ENCODE results near the gene ARMC5.

DNA sequence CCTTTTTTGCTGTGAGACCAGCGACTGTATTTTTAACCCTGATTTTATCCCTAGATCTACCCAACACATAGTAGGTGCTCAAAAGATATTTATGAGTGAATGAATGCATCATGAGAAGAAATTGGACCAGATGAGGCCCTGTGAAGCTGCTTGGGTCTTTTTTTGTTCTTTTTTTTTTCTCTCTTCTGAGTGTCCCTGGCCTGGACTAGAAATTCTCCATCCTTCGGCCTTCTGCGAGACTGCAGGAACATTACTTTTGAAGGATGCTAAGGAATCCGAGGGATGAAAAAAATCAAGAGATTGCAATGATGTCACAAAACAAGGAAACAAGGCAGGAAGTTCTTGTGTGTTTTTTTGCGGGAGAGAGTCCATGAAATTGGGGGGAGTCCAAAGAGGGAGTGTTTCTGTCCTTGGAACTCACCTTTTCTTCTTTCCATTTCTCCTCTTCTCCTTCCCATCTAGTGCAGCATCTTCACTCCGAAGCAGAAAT is 49.5 kb downstream of the ARMC5 start:
- TF ChIP-seq, protein P1, sequence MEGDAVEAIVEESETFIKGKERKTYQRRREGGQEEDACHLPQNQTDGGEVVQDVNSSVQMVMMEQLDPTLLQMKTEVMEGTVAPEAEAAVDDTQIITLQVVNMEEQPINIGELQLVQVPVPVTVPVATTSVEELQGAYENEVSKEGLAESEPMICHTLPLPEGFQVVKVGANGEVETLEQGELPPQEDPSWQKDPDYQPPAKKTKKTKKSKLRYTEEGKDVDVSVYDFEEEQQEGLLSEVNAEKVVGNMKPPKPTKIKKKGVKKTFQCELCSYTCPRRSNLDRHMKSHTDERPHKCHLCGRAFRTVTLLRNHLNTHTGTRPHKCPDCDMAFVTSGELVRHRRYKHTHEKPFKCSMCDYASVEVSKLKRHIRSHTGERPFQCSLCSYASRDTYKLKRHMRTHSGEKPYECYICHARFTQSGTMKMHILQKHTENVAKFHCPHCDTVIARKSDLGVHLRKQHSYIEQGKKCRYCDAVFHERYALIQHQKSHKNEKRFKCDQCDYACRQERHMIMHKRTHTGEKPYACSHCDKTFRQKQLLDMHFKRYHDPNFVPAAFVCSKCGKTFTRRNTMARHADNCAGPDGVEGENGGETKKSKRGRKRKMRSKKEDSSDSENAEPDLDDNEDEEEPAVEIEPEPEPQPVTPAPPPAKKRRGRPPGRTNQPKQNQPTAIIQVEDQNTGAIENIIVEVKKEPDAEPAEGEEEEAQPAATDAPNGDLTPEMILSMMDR (IDR thresholded peaks at IDR 0.05): no peak
- no peak for TF ChIP-seq POLR2A (IDR thresholded peaks at IDR 0.05)

All from body of pancreas (tissue), 4 donors.